OCI-LY3 (cell line): ENCODE measurements around the gene IPO11.

ENCODE experiments used
- CTCF ChIP-seq: fragments of 200-600, 300-600 bp; sonication (generic); IDR thresholded peaks from 2 replicates; pipeline ENCODE4 v1.5.1; 2014; ENCODE audit warnings: antibody characterized with exemption, low read length, low read depth
- EZH2phosphoT487 ChIP-seq: fragments of 200-600 bp; shearing (Covaris generic); IDR thresholded peaks from 2 replicates; pipeline ENCODE4 v1.6.1; 2018; ENCODE audit warnings: antibody characterized with exemption, mixed run types, low read depth

- TF ChIP-seq CTCF: no peak
- TF ChIP-seq EZH2phosphoT487: no peak
Observed at GRCh38 chr5:62413711-62414110, 1.1 kb downstream of the IPO11 start.
